Measurements from ENCODE around the gene LIPI. TPM values are rescaled to one million over a fixed set of nuclear protein-coding genes. Genes with fewer than 3 reads are reported as not detected.
A peak's percentile ranks its signal among the peaks of the same experiment; 100 is the strongest.
"Not testable (repeated sequence)": the region's sequence is repeated elsewhere in the genome, so short reads cannot be mapped to it uniquely, and the experiment has no call there.

LIPI gene
- polyA plus RNA-seq (ENCODE audit: insufficient read length in 4 of 4): 1 to 10 TPM in 1 of 4 donors, under 1 TPM in 3; 0.08 to 1.0 (median 0.50) TPM

DNA sequence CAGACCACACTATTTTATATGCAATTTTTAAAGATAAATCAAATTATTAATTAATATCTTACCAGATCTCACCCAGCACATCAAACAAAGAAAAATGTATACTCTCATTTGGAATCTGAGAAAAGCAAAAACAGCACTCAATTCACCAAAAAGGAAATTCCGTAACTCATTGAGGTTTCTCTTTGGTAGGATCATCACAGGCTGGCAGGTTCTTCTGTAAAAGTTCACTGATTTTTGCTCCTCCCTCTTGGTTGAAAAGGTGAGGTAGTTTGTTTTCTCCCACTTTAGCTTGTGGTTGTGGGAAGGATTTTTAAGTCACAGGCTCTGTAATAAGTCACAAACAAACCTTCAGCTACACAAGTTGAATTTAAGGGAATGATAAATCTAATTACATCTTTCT, at the start of gene LIPI:
Gene LIPI, minus strand, starts transcription at position 218 of the 400 bp plus-strand sequence. Its CDS starts 110 bp downstream, at position 108.
- DNase-seq (ENCODE audit: low read depth in 4 of 4, low spot score in 2 of 4): no peak

DNA sequence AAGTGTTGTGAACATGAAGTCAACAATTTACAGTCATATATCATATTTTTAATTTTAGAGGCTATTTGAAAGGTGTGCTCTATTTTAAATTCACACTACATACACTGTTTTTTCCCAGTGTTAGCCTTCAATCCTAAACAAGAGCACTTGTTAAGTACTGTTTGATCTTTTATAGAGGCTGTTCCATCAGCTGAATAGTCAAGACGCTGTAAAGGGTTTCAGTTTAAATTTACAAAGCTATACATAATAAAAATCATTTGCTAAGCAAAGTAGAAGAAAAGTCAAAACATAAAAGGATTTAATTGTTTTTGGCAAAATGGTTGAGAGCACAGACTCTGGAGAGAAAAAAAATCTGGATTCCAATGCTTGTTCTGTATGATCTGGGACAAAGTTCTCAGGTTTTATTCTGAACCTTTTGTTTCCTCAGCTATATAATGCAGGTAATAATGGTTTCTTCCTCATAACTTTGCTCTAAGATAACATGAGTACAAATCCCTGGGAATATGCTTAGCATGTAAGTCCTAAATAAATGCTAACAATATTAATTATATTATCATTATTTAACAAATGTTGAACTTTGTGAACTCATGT, 49.5 kb upstream of the LIPI start:
- DNase-seq (ENCODE audit: low read depth in 4 of 4, low spot score in 2 of 4): no peak

DNA sequence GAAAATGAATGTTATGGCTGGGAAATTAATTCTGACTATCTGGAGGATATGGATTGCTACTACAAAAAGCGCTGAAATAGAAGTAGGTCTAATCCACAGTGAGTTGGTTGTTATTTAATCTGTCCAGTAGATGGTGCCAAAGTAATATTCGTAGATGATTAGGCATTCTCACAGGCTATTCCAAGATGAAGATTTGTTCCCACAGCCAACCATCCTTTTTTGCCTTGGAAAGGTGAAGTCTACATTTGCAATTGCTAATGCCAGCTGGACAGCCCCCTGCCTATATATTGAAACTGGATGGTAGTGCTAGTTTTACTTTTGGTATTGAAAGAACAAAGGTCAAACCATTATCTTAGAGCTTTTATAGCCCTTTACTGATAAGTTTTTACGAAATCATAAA, 49.0 kb upstream of the LIPI start:
- DNase-seq (ENCODE audit: low read depth in 4 of 4, low spot score in 2 of 4): peak in 2 of 4 donors; percentile 19 to 54

DNA sequence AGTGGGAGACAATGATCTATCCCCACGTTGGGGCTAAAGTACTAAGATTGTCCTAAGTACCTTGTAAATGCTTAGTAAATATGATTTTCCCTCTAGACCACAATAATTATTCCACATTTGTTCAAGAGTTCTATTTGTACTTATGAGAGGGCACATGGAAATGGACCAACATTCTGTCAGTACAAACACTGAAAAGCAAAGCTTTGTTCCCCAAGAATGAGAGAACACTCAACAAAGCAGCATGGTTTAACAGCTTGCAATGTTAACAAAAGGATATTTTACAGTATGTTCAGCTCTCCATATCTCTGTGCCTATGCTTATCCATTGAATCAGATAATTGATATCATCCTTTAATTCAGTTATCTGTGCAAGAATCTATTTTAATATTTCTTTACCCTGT, 40.6 kb upstream of the LIPI start:
- DNase-seq (ENCODE audit: low read depth in 4 of 4, low spot score in 2 of 4): no peak

DNA sequence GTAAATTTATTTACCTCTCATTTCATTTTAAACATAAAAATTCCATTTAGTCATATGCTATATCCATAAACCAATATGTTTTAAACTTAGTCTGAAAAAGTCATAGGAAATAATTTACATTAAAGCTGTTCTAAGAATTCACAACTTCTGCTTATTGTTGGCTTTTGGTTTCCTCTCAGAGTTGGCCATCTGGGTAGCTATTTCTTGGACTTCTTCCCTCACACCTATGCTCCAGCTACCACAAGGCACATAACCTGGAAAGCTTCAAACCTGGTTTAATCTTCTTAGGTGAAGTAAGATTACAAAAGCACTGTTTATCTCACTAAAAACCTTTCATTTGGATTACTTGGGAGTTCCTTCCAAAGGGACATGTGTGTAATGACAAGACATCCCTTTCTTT, 35.0 kb upstream of the LIPI start:
- no peak for DNase-seq (ENCODE audit: low read depth in 4 of 4, low spot score in 2 of 4)

DNA sequence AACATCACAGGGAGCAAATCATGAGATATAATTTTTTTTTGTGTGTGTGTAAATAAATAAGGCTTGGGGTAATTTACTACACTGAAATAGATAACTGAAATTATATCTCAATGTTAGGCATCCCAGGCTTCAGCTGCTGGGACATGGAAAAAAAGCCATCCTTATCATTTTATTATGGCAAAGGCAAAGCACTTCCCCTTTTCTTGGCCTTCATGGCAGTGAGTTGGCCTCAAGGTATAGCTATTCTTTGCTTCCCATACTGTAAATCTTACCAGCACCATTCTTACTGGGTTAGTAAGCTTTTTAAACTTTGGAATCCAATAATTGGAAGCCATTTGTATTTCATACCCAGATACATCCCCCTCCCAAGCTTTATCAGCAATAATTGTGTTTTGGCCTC, 34.2 kb upstream of the LIPI start:
- no peak for DNase-seq (ENCODE audit: low read depth in 4 of 4, low spot score in 2 of 4)

DNA sequence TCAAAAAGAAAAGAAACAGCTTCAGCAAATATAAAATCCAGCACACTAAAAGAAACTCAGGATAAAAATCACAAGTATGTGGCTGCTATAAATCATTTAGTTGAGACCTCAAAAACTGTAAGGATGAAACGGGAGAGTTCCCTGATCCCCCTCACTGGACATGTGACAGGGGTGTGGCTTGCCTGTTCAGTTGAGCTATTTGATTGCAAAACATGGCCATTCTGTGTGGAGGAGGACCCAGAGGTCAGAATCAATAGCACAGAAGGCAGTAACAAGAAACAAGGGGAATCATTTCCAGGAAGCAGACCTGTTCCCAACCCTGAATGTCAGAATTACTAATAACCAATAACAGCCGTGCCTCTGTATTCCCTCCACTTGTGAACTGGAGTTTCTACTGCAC, 33.1 kb upstream of the LIPI start:
- DNase-seq (ENCODE audit: low read depth in 4 of 4, low spot score in 2 of 4): no peak

DNA sequence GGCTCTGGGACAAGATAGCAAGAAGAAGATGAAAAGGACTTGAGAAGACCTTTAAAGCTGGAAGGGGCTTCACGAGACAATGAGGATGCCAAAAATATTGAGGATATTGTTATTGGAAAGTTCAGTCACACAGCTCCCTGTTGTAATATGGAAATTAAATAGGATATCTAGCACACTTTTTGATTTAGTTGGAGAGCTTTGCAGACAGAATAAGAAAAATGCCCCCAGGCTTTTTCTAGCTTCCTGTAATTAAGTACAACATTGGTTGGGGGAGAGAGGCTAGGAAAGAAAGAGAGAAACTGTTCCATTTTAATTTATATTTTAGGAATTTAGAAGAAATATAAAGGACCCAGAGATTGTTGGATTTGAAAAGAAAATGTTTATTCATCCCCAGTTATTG, 32.7 kb upstream of the LIPI start:
- DNase-seq (ENCODE audit: low read depth in 4 of 4, low spot score in 2 of 4): no peak

DNA sequence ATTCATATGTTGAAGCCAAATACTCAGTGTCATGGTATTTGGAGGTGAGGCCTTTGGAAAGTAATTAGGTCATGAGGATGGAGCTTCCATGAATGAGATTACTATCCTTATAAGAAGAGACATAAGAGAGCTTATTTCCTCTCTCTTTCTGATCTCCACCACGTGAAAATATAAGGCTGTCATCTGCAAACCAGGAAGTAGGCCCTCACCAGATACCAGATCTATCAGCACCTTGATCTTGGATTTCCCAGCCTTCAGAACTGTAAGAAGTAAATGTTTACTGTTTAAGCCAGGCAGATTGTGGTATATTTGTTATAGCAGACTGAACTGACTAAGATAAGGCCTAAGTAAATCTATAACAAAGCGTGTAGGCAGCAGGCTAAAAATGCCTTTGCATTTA, 30.5 kb upstream of the LIPI start:
- DNase-seq (ENCODE audit: low read depth in 4 of 4, low spot score in 2 of 4): no peak

DNA sequence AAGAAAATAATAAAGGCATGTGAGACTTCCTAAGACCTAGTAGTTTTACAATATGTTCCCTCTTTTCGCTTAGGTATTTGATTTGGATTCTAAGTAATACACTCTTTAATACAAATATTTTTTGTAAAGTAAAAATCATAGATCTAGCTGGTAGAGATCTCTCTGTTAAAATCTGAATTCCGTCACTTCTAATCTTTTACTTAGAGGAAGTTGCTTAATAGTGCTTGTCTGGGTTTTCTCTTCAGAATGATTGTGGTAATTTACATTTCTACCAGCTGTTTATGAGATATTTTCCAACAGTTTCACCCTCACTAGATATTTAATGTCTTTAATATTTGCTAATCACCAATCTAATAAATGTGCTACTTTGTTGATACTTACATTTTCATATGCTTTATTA, 28.5 kb upstream of the LIPI start:
- no peak for DNase-seq (ENCODE audit: low read depth in 4 of 4, low spot score in 2 of 4)

DNA sequence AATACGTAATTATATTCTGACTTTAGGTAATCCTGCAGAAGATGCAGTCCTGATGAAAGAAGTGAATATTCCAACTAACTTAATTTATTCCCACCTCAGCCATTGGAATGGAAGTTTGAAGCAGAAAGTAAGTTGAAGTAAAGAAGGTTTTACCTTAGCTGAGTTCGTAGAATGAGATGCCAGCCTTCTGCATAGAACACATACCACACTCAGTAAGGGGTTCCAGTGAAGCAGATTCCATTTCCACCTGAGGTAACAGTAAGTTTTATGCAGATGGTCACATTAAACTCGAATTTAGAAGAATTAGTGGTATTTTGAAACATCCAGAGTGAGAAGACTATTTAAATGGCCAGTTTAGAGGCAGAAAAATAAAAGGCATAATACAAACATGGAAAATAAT, 25.4 kb upstream of the LIPI start:
- no peak for DNase-seq (ENCODE audit: low read depth in 4 of 4, low spot score in 2 of 4)

DNA sequence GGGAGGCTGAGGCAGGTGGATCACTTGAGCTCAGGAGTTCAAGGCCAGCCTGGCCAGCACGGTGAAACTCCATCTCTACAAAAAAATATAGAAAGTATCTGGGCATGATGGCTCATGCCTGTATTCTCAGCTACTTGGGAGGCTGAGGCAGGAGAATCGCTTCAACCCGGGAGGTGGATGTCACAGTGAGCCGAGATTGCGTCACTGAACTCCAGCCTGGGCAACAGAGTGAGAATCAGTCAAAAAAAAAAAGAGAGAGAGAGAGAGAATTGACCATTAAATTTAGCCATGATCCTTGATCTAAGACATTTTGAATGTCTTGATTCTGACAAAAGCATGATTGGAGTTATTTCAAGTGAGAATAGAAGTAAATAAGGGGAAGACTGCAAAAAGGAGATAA, 24.3 kb upstream of the LIPI start:
- no peak for DNase-seq (ENCODE audit: low read depth in 4 of 4, low spot score in 2 of 4)

DNA sequence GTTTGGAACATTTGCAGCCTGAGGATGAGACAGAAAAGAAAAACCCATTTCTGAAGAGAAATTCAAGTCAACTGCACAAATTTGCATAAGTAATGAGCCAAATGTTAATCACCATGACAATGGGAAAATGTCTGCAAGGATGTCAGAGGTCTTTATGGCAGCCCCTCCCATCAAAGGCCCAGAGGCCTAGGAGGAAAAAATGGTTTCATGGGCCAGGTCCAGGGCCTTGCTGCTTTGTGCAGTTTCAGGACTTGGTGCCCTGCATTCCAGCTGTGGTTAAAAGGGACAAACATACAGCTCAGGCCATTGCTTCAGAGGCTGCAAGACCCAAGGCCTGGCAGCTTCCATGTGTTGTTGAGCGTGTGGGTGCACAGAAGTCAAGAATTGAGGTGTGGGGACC, 18.6 kb upstream of the LIPI start:
- DNase-seq (ENCODE audit: low read depth in 4 of 4, low spot score in 2 of 4): no peak

DNA sequence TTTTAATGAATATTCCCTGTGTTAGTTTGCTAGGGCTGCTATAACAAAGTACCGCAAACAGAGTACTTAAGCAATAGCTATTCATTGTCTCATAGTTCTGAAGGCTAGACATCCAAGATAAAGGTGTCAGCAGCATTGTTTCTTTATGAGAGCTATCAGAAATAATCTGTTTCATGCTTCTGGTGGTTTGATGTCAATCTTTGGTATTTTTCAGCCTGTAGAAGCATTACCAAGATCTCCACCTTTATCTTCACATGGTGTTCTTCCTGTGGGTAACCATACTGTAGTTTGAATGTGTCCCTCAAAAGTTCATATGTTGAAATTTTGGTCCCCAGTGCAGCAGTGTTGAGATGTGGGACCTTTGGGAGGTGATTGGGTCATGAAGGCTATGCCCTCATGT, 12.6 kb upstream of the LIPI start:
- no peak for DNase-seq (ENCODE audit: low read depth in 4 of 4, low spot score in 2 of 4)

DNA sequence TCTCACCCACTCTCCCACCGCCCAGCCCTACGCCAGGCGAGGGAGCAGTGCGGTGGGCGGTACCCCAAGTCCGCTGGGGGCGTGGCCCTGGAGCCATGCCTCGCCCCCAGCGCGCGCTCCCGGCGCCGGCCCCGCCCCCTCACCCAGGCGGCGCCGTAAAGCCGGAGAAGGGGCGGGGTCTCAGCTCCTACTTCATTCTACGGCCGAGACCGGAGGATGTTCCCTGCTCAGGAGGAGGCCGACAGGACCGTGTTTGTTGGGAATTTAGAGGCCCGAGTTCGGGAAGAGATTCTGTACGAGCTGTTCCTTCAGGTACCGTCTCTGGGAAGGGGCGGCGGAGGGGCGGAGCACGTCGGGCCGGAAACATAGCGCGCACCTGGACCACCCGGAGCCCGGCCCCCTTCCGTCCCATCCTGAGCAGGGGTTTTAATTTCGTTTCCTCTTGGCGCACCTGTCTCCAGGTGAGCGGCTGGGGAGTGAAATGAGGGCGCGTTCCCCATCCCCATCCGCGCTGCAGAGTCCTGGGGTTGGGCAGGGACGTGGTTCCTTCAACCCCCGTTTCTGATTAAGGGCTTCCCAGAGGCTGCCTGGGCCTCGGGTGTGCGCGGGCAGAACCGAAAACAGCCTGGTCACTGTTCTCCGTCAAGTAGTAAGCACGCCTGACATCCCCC, 5.4 kb upstream of the LIPI start, which contains the start of gene RBM11:
Gene RBM11, plus strand, starts transcription at position 187 of the 671 bp plus-strand sequence. Its CDS starts 30 bp downstream, at position 217.
- peak; percentile 41 to 63 (median 62) for DNase-seq (ENCODE audit: low read depth in 4 of 4, low spot score in 2 of 4)

DNA sequence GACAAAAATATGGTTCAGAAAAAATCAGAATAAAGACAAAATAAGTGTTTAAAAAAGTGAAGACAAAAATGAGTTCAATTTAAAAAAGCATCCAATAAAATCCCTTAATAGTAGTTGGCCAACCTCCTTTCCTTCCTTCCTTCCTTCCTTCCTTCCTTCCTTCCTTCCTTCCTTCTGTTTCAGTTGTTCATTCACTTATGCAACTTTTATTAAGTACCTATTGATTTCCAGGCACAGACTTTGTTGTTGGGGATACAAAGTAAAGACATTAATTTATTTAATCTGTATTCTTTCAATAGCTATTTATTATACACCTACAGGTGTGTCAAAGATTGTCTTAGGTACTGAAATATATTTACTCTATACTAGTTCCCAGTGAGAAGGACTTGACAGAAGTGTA, 2.4 kb upstream of the LIPI start:
- no peak for DNase-seq (ENCODE audit: low read depth in 4 of 4, low spot score in 2 of 4)

DNA sequence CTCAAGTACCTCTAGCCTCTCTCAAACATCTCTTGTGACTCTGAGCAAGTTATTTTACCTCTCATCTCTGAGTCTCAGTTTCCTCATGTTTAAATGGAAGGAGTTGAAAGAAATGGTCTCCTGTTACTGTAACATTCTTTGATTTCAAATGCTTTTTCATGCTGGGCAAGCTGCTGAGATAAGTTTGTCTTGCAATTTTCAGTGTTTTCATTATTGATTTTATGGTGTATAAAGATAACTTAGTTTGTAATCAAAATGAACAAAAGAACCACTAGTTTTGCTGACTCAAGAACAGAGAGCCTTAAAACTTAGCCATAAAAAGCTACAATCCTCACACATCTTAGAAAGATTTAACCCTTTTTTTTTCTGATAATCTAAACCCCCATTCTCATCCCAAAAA, 4.5 kb downstream of the LIPI start:
- no peak for DNase-seq (ENCODE audit: low read depth in 4 of 4, low spot score in 2 of 4)

DNA sequence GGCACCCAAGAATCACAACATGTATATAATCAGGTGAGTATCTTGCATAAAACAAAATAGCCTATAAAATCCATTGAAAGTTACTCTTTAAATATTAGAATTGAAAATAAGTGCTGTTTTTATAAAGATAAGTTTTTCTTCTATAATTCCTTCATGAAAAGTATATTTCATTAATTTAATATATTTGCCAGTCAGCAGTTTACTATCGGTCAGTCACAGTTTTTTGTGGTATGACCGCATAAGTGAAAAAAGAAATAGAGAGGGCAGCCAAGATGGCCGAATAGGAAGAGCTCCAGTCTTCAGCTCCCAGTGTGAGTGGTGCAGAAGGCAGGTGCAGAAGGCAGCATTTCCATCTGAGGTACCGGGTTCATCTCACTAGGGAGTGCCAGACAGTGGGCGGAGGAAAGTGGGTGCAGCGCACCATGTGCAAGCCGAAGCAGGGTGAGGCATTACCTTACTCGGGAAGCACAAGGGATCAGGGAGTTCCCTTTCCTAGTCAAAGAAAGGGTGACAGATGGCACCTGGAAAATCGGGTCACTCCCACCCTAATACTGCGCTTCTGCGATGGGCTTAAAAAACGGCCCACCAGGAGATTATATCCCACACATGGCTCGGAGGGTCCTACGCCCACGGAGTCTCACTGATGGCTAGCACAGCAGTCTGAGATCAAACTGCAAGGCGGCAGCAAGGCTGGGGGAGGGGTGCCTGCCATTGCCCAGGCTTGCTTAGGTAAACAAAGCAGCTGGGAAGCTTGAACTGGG, 44.1 kb downstream of the LIPI start:
- DNase-seq (ENCODE audit: low read depth in 4 of 4, low spot score in 2 of 4): not testable (repeated sequence)

DNA sequence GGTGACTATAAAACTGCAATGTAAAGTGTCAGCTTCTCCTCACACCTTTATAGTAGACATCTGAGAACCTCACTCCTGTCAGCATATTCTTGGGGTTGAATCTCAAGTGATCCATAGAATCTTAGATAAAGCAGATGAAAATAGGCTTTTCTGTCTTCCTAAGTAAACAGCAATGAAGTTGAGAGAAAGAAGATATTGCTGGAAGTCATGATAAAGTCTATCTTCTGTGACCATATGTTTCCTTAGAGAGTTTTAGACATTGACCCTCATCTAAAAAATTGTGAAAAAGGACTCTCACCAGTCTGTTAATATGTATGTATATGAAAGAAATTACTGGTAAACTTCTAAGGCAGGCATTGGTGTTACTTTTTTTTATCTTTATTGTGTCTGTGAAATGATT, 66.8 kb downstream of the LIPI start:
- no peak for DNase-seq (ENCODE audit: low read depth in 4 of 4, low spot score in 2 of 4)

DNA sequence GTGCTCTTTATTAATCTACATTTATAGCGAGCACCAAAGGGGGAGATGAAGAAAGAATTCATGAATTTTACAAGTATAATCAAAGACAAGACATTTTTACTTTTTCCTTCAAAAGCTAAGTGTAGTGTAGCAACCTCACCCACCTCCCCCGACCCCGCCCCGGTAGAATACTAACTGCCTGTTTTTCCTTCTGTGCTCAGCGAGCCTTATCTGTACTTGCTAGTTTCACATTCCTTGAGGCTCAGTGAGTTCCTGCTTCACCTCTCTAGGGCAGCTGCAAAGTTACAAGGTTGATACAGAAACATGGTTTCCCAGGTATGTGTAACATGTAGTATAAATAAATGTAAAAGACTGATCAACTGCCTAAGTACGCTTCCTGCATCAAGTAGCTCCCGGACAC, 86.5 kb downstream of the LIPI start:
- DNase-seq (ENCODE audit: low read depth in 4 of 4, low spot score in 2 of 4): no peak

DNA sequence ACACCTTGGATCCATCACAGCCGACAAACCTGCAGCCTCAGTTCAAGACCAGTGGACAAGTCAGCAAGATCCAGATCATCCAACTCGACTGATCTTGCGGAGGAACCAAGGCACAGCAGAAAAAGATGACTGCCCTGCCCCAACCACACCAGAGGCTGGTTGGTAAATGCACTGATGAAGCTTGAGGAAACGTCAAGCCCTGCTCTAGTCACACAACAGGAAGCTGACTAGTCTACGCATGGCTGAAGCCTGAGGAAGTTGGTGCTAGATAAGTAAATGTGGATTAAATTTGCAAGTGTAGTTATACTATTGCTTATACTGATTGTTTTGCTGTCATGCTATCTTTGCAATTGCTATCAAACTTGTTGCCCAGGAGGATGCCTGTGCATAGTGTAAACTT, 89.0 kb downstream of the LIPI start:
- no peak for DNase-seq (ENCODE audit: low read depth in 4 of 4, low spot score in 2 of 4)
